ENCODE measurements around the gene MICAL2. TPM values are rescaled to one million over a fixed set of nuclear protein-coding genes. Genes with fewer than 3 reads are reported as not detected.

MICAL2 gene
- total and polyA plus RNA-seq, 8 donors: 4.8 to 38.8 (median 26.5) TPM

- H3K4me3 ChIP-seq: no peak overlapping the region
- H3K36me3 ChIP-seq: no peaks in the 10 kb centered on the region
- no peaks in the 10 kb centered on the region for H3K27me3 ChIP-seq
- H3K4me1 ChIP-seq: peaks cover 0 to 5% (median 0%) of the 10 kb centered on the region in 3 donors
- no peak for ATAC-seq
- no peak for FAIRE-seq
- DNase-seq: no peak
- no peaks in the 10 kb centered on the region for H3K9me3 ChIP-seq
- H3K27ac ChIP-seq: no peak overlapping the region
- intact Hi-C loops (cut with DNase I): no loop called here
- 71 to 79% methylated on average over 4 of the region's 4 CpGs for WGBS, 2 donors
- TF ChIP-seq CTCF (IDR thresholded peaks at IDR 0.05): no peak
Observed at GRCh38 chr11:12091956-12092558, 18.3 kb upstream of the MICAL2 start.

- 87 to 93% methylated on average over 6 of the region's 6 CpGs for WGBS, 2 donors
- TF ChIP-seq CTCF (IDR thresholded peaks at IDR 0.05): no peak
- no peak for FAIRE-seq
- no peak overlapping the region for H3K27ac ChIP-seq
- H3K9me3 ChIP-seq: no peaks in the 10 kb centered on the region
- intact Hi-C loops (cut with DNase I): no loop called here
- no peaks in the 10 kb centered on the region for H3K36me3 ChIP-seq
- no peak for DNase-seq
- ATAC-seq: no peak
- H3K4me1 ChIP-seq: peaks cover 0 to 4% (median 0%) of the 10 kb centered on the region in 3 donors
- H3K4me3 ChIP-seq: no peak overlapping the region
- no peaks in the 10 kb centered on the region for H3K27me3 ChIP-seq
Observed at GRCh38 chr11:12092714-12093113, 17.7 kb upstream of the MICAL2 start.

GRCh38 chr11:12094872-12095800 lies 15.3 kb upstream of the MICAL2 start:
- DNase-seq (no peak), FAIRE-seq (no peak), ATAC-seq (peak in 3 of 4 donors; percentile 24 to 52 (median 36))
- Histone ChIP-seq H3K27ac (peak overlapping the region in 2 of 4 donors; percentile 10 to 48), H3K27me3 (no peaks in the 10 kb centered on the region), H3K4me1 (peaks cover 0 to 3% (median 0%) of the 10 kb centered on the region in 3 donors), H3K4me3 (no peak overlapping the region), H3K36me3 (no peaks in the 10 kb centered on the region), H3K9me3 (no peaks in the 10 kb centered on the region)
- TF ChIP-seq CTCF (IDR thresholded peaks at IDR 0.05): no peak
- 55 to 61% methylated on average over 11 of the region's 11 CpGs for WGBS, 2 donors
- intact Hi-C loops (cut with DNase I): no loop called here

GRCh38 chr11:12097219-12097618 lies 13.2 kb upstream of the MICAL2 start:
- WGBS, 2 donors: 63 to 85% methylated on average over 1 of the region's 1 CpG
- FAIRE-seq (no peak), ATAC-seq (no peak), DNase-seq (no peak)
- no peak for TF ChIP-seq CTCF (IDR thresholded peaks at IDR 0.05)
- H3K27me3 ChIP-seq: no peaks in the 10 kb centered on the region
- intact Hi-C loops (cut with DNase I): no loop called here
- no peaks in the 10 kb centered on the region for H3K9me3 ChIP-seq
- no peaks in the 10 kb centered on the region for H3K4me1 ChIP-seq
- H3K36me3 ChIP-seq: no peaks in the 10 kb centered on the region
- H3K27ac ChIP-seq: no peak overlapping the region
- no peak overlapping the region for H3K4me3 ChIP-seq
